HG03039 (cell line): ENCODE data around the gene NELL2.

Experiments
- ATAC-seq: cut with Tn5 transposase; IDR thresholded peaks from one replicate; pipeline ENCODE4 v1.9.1; 2021; ENCODE audit warnings: mild to moderate bottlenecking, moderate library complexity; ENCODE audit not compliant: unreplicated experiment

NELL2 gene

GRCh38 chr12:44546060-44546459 is 330.1 kb downstream of the NELL2 start:
- no peak for ATAC-seq

- ATAC-seq, result no peak
These were observed 332.1 kb downstream of the NELL2 start for GRCh38 chr12:44544018-44544417.

- ATAC-seq, result no peak
These were observed 333.4 kb downstream of the NELL2 start for GRCh38 chr12:44542716-44543115.

- ATAC-seq, result no peak
These were observed 338.8 kb downstream of the NELL2 start for GRCh38 chr12:44537354-44537753.

- ATAC-seq, result no peak
These were observed 343.2 kb downstream of the NELL2 start for GRCh38 chr12:44532940-44533339.

- ATAC-seq, result no peak
These were observed 344.7 kb downstream of the NELL2 start for GRCh38 chr12:44531320-44531971.

- no peak for ATAC-seq
These were observed 349.4 kb downstream of the NELL2 start for GRCh38 chr12:44526655-44527182.

GRCh38 chr12:44525806-44526654 is 350.1 kb downstream of the NELL2 start:
- no peak for ATAC-seq

GRCh38 chr12:44523828-44524227 is 352.3 kb downstream of the NELL2 start:
- ATAC-seq, result no peak

GRCh38 chr12:44521702-44522101 is 354.4 kb downstream of the NELL2 start:
- ATAC-seq, result no peak

- ATAC-seq, result no peak
These were observed 356.2 kb downstream of the NELL2 start for GRCh38 chr12:44519931-44520330.

GRCh38 chr12:44511289-44511688 is 364.8 kb downstream of the NELL2 start:
- ATAC-seq, result no peak

GRCh38 chr12:44510510-44510909 is 365.6 kb downstream of the NELL2 start:
- no peak for ATAC-seq

GRCh38 chr12:44510076-44510475 is 366.0 kb downstream of the NELL2 start:
- no peak for ATAC-seq

GRCh38 chr12:44509471-44509870 is 366.6 kb downstream of the NELL2 start:
- no peak for ATAC-seq

- no peak for ATAC-seq
These were observed 368.7 kb downstream of the NELL2 start for GRCh38 chr12:44507461-44507860.

GRCh38 chr12:44504799-44505198 is 371.3 kb downstream of the NELL2 start:
- ATAC-seq, result no peak

GRCh38 chr12:44503329-44503728 is 372.8 kb downstream of the NELL2 start:
- ATAC-seq, result no peak

GRCh38 chr12:44502681-44503080 is 373.4 kb downstream of the NELL2 start:
- ATAC-seq, result no peak

- ATAC-seq, result no peak
These were observed 375.7 kb downstream of the NELL2 start for GRCh38 chr12:44500423-44500822.

- no peak for ATAC-seq
These were observed 379.1 kb downstream of the NELL2 start for GRCh38 chr12:44497044-44497443.

GRCh38 chr12:44490181-44490580 is 385.9 kb downstream of the NELL2 start:
- no peak for ATAC-seq
